ENCODE measurements around the gene TSR3. TPM values are rescaled to one million over a fixed set of nuclear protein-coding genes. Genes with fewer than 3 reads are reported as not detected.
A peak's percentile ranks its signal among the peaks of the same experiment; 100 is the strongest.

TSR3 gene
- total RNA-seq, 1 experiment from 2014 or later = 117 TPM

DNA sequence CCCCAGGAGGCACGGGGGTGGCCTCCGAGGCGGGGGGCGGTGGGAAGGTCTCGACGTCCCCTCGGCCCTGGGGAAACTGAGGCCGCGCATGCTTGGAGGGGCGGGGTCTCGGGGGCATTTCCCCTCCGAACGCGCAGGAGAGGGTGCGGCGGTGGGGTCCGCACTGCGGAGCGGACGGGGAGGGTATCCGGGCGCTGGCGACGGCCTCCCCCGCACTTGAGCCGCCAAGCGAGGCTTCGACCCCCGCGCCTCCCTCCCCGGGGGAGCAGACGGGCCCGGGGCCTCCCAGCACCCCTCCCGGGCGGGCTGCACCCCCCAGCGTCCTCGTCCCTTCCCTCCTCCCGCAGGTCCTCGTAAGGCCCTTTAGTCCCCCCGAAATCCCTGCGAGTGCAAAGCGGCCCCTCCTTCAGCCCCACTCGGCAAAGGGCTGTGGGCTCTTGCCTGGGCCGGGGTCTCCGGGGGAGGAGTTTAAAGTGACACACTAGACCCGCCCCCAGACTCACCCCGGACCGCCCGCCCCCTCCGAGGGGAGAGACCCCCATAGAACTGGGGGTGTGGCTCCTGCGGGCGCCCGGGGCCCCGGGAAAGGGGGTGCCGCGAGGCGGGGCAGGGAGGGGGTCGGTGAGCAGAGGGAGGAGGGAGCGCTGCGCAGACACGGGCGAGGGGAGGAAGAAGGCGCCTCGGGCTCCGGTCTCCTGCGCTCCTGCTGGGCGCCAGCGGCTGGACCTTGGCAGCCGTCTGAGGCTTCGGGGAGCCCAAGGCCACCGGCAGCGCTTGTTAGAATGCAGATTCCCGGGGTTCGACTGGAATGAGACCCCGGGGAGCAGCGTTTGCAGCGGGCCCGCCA lies 17.6 kb downstream of the TSR3 start:
- BruUV-seq (replicated peaks) = no TSS peak
- no peak for ATAC-seq
- POLR2A ChIA-PET (ENCODE audit: unreplicated experiment) = no interaction called here
- no peaks in the 10 kb centered on the region for H3K9me2 ChIP-seq (replicated peaks; ENCODE audit: low read length)
- TF ChIP-seq EZH2phosphoT487 (IDR thresholded peaks at IDR 0.05; ENCODE audit: borderline replicate concordance, low read length) = no peak
- TF ChIP-seq EZH2 (IDR thresholded peaks at IDR 0.05; ENCODE audit: low read length, unreplicated experiment) = no peak
- H4K20me1 ChIP-seq (ENCODE audit: low read length) = no peaks in the 10 kb centered on the region
- no peaks in the 10 kb centered on the region for H3K79me2 ChIP-seq (ENCODE audit: low read length)
- no peak overlapping the region for H3K9ac ChIP-seq (ENCODE audit: low read length)
- CTCF ChIA-PET = interaction anchor here (0.6 kb wide), 1 partner anchor 9 kb away, joined by 3 read pairs; no protein-coding TSS in a partner anchor
- H3K36me3 ChIP-seq (ENCODE audit: low read depth, low read length) = no peaks in the 10 kb centered on the region
- peaks cover 12% of the 10 kb centered on the region; the same call in 1 of the 2 replicates for H3K4me1 ChIP-seq (ENCODE audit: insufficient read depth, low read length)
- H3K9me3 ChIP-seq (ENCODE audit: low read length) = no peaks in the 10 kb centered on the region
- no peaks in the 10 kb centered on the region for H3K27me3 ChIP-seq (ENCODE audit: low read length)
- intact Hi-C loops (cut with micrococcal nuclease) = no loop called here
- no peak for DNase-seq
- no peaks in the 10 kb centered on the region for H3F3A ChIP-seq (ENCODE audit: low read length, unreplicated experiment)
- H3K4me3 ChIP-seq (ENCODE audit: low read length) = peak overlapping the region; percentile 56
- H3K27ac ChIP-seq (ENCODE audit: low read length) = no peak overlapping the region
- H2AFZ ChIP-seq (ENCODE audit: low read length) = no peak overlapping the region
- peak overlapping the region; percentile 75 for H3K4me2 ChIP-seq (ENCODE audit: low read length)

DNA sequence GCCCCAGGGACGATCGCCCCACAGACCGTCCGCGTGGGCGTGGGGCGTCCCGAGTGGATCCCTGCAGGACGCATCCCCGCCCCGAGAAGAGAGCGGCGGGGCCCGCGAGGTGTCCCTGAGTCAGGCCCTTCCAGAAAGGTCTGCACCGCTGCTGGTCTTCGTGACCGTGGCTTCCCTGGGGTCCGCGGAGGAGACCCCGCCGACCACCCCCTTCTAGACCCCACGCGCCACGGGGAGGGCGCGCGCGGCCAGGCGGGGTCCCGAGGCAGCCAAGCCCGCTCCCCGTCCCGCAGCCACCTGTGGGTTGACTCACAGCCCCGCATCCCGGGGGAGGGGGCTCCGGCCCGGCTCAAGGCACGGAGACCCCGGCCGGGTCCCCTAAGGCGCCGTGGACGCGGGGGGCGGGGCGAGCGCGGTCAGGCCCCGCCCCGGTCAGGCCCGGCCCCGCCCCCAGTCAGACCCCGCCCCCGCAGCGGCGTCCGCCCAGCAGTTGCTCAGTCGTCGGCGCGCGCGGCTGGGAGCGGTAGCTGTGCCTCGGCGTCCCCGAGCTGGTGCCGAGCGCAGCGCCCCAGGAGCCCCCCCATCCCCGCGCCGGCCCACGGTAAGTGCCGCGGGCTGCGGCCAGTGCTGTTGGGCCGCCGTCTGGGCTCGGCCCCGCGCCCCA lies 18.4 kb downstream of the TSR3 start, which contains the start of gene BAIAP3:
TSS of gene BAIAP3 (plus strand) at position 497 of the 664 bp plus-strand sequence. CDS start 4,905 bp downstream, outside the sequence.
- H3K9me2 ChIP-seq (replicated peaks; ENCODE audit: low read length) = no peaks in the 10 kb centered on the region
- ChIA-PET CTCF (interaction anchor here (0.6 kb wide), 1 partner anchor 10 kb away, joined by 3 read pairs; no protein-coding TSS in a partner anchor), POLR2A (ENCODE audit: unreplicated experiment) (no interaction called here)
- no peak within 1 kb of the TSS for H3K9ac ChIP-seq (ENCODE audit: low read length)
- no peaks in the 10 kb centered on the region for H3K79me2 ChIP-seq (ENCODE audit: low read length)
- intact Hi-C loops (cut with micrococcal nuclease) = no loop called here
- peaks cover 12% of the 10 kb centered on the region; the same call in 1 of the 2 replicates for H3K4me1 ChIP-seq (ENCODE audit: insufficient read depth, low read length)
- TF ChIP-seq EZH2 (IDR thresholded peaks at IDR 0.05; ENCODE audit: low read length, unreplicated experiment) (no peak), EZH2phosphoT487 (IDR thresholded peaks at IDR 0.05; ENCODE audit: borderline replicate concordance, low read length) (no peak)
- TF ChIP-seq, protein P1, sequence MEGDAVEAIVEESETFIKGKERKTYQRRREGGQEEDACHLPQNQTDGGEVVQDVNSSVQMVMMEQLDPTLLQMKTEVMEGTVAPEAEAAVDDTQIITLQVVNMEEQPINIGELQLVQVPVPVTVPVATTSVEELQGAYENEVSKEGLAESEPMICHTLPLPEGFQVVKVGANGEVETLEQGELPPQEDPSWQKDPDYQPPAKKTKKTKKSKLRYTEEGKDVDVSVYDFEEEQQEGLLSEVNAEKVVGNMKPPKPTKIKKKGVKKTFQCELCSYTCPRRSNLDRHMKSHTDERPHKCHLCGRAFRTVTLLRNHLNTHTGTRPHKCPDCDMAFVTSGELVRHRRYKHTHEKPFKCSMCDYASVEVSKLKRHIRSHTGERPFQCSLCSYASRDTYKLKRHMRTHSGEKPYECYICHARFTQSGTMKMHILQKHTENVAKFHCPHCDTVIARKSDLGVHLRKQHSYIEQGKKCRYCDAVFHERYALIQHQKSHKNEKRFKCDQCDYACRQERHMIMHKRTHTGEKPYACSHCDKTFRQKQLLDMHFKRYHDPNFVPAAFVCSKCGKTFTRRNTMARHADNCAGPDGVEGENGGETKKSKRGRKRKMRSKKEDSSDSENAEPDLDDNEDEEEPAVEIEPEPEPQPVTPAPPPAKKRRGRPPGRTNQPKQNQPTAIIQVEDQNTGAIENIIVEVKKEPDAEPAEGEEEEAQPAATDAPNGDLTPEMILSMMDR (conservative IDR thresholded peaks at IDR 0.05; ENCODE audit: low read depth, low read length) = no peak
- no TSS peak for BruUV-seq (replicated peaks)
- H3F3A ChIP-seq (ENCODE audit: low read length, unreplicated experiment) = no peaks in the 10 kb centered on the region
- peak within 1 kb of the TSS; percentile 56 for H3K4me3 ChIP-seq (ENCODE audit: low read length)
- ATAC-seq = peak; percentile 57
- no peaks in the 10 kb centered on the region for H3K27me3 ChIP-seq (ENCODE audit: low read length)
- peak within 1 kb of the TSS; percentile 75 for H3K4me2 ChIP-seq (ENCODE audit: low read length)
- no peak within 1 kb of the TSS for H3K27ac ChIP-seq (ENCODE audit: low read length)
- H2AFZ ChIP-seq (ENCODE audit: low read length) = no peak within 1 kb of the TSS
- peak; percentile 27 for DNase-seq
- H3K9me3 ChIP-seq (ENCODE audit: low read length) = no peaks in the 10 kb centered on the region
- no peaks in the 10 kb centered on the region for H4K20me1 ChIP-seq (ENCODE audit: low read length)
- no peaks in the 10 kb centered on the region for H3K36me3 ChIP-seq (ENCODE audit: low read depth, low read length)

DNA sequence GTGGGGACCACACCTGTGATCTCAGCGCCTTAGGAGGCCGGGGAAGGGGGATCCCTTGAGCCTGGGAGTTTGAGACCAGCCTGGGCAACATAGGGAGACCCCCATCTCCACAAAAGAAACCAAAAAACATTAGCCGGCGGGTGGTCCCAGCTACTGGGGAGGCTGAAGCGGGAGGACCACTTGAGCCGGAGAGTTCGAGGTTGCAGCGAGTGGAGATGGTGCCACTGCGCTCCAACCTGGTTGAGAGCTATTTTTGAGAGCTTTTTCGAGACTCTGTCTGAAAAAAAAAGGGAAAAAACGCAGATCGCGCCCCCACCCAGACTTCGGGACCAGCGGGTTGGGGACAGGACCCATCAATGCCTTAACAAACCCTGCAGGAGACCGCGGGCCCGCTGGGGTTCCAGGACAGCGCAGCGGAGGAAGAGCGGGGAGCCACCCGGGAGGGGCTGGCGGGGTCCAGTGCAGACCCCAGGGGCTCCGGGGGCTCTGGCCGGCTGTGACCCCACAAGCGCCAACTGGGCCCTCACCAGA lies 19.0 kb downstream of the TSR3 start:
- no TSS peak for BruUV-seq (replicated peaks)
- Histone ChIP-seq H3K9me3 (ENCODE audit: low read length) (no peaks in the 10 kb centered on the region), H3K9ac (ENCODE audit: low read length) (no peak overlapping the region), H3K27ac (ENCODE audit: low read length) (no peak overlapping the region), H3K9me2 (replicated peaks; ENCODE audit: low read length) (no peaks in the 10 kb centered on the region), H3F3A (ENCODE audit: low read length, unreplicated experiment) (no peaks in the 10 kb centered on the region), H2AFZ (ENCODE audit: low read length) (no peak overlapping the region), H4K20me1 (ENCODE audit: low read length) (no peaks in the 10 kb centered on the region), H3K4me2 (ENCODE audit: low read length) (no peak overlapping the region), H3K27me3 (ENCODE audit: low read length) (no peaks in the 10 kb centered on the region), H3K79me2 (ENCODE audit: low read length) (no peaks in the 10 kb centered on the region), H3K4me1 (ENCODE audit: insufficient read depth, low read length) (peaks cover 12% of the 10 kb centered on the region; the same call in 1 of the 2 replicates), H3K36me3 (ENCODE audit: low read depth, low read length) (no peaks in the 10 kb centered on the region), H3K4me3 (ENCODE audit: low read length) (no peak overlapping the region)
- ATAC-seq (no peak), DNase-seq (no peak)
- TF ChIP-seq, protein P1 (conservative IDR thresholded peaks at IDR 0.05; ENCODE audit: low read depth, low read length) = no peak
- TF ChIP-seq EZH2 (IDR thresholded peaks at IDR 0.05; ENCODE audit: low read length, unreplicated experiment) (no peak), EZH2phosphoT487 (IDR thresholded peaks at IDR 0.05; ENCODE audit: borderline replicate concordance, low read length) (no peak)
- POLR2A ChIA-PET (ENCODE audit: unreplicated experiment) = no interaction called here
- CTCF ChIA-PET = no interaction called here
- intact Hi-C loops (cut with micrococcal nuclease) = no loop called here
